HG03457 (cell line): ENCODE results near the gene PRR5.

Experiments
- ATAC-seq: cut with Tn5 transposase; IDR thresholded peaks from one replicate; pipeline ENCODE4 v1.9.1; 2021; ENCODE audit warnings: moderate number of reproducible peaks; ENCODE audit not compliant: unreplicated experiment

PRR5 gene

GRCh38 chr22:44752285-44753188 is 50.5 kb downstream of the PRR5 start, which contains the start of gene ARHGAP8:
Gene ARHGAP8, plus strand, starts transcription at chr22:44752575. Its CDS starts 33,953 bp downstream, at chr22:44786528.
- ATAC-seq: no peak

DNA sequence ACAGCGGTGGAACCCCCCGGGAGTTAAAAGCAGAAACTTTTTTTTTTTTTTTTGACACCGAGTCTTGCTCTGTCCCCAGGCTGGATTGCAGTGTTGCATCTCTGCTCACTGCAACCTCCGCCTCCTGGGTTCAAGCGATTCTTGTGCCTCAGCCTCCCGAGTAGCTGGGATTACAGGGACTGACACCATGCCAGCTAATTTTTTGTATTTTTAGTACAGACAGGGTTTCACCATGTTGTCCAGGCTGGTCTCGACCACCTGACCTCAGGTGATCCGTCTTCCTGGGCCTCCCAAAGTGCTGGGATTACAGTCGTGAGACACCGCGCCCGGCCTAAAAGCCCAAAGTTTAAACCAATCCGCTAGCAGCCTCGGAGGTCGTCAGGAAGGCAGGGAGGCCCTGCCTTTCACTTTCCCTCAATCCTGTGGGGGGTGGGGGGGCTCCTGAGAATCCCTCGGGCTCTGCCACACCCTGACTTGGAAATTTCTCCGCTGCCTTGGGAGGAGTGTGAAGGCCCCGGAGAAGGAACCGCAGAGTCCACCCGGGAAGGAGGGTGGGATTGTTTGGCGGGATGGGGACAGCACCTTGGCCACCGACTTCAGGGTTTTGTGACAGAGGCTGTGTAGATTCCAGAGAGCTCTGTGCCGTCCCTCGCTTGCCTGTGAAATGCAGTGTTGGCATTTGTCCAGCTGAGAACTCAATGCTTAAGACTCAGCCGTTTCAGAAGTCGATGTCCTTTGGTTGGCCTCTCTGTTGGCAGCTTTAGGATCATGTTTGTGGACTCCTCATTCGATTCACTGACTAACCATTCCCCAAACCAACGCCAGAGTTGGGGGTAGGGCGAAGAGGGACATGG is 51.4 kb downstream of the PRR5 start:
- no peak for ATAC-seq

DNA sequence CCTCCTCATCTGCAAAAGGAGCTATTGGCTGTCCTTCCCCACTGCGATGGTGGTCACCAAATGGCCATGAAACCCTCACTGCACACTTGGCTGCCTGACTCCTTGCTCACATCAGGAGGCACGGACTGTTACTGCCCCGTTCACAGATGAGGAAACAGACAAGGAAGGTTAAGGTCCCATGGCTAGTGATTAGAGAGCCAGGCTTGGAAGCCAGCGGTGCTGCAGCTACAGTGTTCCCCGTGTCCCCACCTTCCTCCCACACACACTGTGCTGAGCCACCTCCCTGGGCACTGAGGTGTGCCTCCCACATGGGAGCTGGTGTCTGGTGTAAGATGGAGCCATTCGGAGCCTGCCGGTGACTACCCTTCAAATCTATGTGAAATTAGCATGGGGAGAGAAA is 53.0 kb downstream of the PRR5 start:
- ATAC-seq: no peak

DNA sequence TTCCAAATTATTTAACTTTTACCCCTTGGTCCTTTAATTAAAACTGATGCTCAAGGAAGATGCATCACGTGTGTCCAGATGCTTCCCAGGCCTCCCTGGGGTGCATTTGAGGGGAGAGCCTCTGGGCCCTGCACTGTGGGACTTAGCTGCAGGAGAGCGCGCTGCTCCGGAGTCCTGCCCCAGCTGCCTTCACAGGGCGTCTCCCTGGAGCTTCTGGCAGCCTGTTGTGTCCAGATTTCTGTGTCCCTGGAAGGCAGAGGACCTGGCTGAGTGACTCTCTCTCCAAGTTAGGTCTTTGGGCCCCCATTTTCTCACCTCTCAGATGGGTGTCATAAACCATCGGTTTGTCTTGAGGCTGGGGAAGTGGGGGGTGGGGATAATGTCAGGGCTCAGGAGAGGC is 53.4 kb downstream of the PRR5 start:
- no peak for ATAC-seq

DNA sequence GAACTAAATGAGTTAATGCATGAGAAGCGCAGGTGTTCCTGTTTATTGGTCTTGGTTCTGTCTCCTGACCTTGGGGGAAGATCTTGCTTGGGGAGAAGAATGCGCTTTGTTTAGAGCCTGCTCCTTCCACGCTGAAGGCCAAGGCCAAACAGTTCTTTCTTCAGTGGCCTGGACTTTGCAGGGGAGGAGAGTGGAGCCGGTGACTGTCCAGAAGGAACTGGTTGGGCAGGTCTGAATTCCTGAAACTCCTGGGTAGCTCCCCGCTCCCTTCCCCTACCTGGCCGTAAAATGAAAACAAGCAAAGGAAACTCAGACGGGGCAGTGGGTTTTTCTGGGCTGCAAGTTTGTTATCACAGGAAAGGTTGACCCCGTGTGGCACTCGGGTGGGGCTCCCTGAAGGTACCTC is 54.0 kb downstream of the PRR5 start:
- ATAC-seq: no peak

DNA sequence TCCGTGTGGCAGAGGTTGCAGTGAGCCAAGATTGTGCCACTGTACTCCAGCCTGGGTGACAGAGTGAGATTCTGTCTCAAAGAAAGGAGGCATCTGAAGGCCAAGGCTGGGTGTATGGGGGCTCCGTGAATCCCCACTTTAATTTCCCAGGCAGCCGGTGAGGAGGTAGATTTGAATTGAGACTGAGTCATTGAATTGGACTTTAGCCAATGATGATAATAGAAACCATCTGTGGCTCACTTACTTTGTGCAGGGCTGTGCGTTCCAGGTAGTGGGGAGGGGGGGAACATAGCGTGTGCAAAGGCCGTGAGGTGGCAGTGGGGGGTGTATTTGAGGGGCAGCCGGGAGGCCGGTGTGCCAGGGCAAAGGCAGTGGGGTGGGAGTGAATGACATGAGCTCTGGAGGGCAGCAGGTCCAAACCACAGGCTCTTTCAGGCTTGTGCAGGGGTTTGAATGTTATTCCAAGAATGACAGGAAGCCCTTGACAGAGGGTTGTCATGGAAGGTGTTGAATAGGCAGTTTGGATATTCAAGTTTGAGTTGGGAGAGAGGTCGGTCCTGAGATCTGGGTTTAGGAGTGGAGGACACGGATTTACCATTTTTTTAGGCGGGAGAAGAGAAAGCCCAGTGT is 56.5 kb downstream of the PRR5 start:
- ATAC-seq: no peak

- ATAC-seq: no peak
Measured at GRCh38 chr22:44759001-44759400, 57.0 kb downstream of the PRR5 start.

DNA sequence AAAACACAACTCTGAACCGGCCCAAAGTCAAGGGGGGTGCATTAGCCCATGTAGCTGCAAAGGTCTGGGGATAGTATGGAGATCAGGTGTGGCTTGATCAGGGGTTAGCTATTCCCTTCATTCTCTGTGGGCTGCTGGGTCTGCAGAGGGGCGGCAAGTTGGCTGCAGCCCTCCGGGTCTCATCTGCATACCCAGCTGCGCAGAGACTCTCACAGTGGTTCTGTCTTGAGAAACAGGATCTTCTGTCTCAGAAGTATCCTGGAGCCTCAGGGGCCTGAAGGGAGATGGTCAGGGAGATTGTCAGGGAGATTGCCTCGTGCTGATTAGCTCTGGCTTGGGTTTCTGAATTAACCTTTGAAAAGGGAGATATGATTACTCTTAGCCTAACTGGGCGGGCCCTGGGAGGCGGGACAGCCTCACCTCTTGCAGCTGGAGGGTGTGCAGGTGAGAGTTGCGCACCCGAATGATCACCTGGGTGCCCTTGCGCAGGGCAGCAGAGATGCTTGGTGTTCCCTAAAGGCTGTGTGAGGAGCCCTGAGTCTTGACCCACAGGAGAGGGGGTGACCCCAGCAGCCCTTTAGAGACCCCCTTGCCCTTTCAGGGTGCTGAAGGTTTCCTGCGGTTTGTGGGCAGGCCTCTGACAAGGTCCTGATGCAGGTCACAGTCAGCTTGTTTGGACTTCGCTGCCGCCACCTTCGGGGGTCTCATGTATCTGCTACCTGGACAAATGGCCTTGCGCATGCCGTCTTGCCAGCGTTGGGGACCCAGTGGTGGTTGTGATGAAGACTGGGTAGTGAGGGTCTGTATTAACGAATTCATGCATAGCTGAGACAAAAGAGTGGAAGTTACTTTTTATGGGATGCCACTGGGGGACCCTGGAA is 57.7 kb downstream of the PRR5 start:
- ATAC-seq: no peak

GRCh38 chr22:44760476-44760875 is 58.5 kb downstream of the PRR5 start:
- no peak for ATAC-seq

- ATAC-seq: no peak
Measured at GRCh38 chr22:44761025-44761424, 59.0 kb downstream of the PRR5 start.

DNA sequence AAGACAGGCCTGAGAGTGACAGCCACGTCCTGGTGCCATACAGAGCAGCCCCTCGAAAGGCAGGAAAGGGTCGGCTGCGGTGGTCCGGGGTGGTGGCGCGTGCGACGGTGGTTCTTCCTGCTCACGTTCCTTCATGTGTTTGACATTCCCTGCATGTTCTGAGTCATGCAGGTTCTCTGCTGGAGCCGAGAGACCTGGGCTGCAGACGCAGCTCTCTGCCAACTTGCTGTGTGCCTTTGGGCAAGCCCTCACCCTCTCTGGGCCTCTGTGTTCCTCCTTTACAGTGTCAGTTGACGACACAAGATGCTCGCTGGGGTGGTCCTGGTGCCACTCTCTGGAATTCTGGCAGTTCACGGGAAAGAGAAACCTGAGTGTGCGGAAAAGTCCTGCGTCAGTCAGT is 62.4 kb downstream of the PRR5 start:
- no peak for ATAC-seq

GRCh38 chr22:44764974-44765373 is 63.0 kb downstream of the PRR5 start:
- no peak for ATAC-seq

- ATAC-seq: no peak
Measured at GRCh38 chr22:44765571-44766285, 63.7 kb downstream of the PRR5 start.

DNA sequence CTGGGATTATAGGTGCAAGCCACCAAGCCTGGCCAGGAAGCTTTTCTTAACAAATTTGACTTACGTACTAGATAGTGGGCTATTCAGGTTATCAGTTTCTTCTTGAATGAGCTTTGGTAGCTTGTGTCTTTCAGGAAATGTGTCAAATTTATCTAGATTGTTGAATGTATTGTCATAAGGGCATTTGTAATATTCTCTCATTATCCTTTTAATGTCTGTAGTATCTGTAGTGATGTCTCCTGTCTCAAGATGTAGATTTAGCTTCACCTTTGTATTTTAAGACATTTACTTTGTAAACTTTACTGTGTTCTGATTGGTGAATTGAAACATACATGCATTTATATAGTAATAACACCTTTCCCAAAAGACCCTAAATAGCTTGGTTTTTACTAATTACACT is 71.1 kb downstream of the PRR5 start:
- no peak for ATAC-seq

- no peak for ATAC-seq
Measured at GRCh38 chr22:44775862-44776261, 73.9 kb downstream of the PRR5 start.

- no peak for ATAC-seq
Measured at GRCh38 chr22:44776605-44777363, 74.8 kb downstream of the PRR5 start.

- ATAC-seq: no peak
Measured at GRCh38 chr22:44777364-44777755, 75.4 kb downstream of the PRR5 start.

DNA sequence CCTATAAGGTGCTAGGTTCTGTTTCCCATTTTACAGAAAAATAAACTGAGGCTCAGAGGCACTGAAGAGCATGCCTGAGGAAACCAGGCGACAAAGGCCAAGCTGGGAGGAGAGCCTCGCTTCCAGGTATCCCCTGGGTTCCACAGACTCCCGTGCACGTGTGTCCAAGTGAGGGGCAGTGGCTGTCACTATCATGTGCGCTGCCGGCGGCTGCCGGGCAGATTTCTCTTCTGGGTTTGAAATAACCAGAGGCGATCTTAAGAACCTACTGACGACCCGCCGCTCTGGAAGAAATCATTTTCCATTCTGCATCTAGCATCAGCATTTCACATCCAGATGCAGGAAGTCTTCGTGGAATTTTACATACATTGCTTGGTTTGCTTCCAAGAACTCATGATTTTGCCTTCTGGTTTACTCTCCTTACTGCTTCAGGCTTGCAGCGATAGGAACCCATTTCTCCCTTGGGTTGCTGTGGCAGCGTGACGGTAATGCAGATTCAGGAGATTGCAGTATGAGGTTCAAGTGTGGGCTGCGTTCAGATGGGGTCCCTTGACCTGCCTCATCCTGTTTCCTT is 79.0 kb downstream of the PRR5 start:
- no peak for ATAC-seq
